ENCODE results near the gene TNFAIP6.

- TF ChIP-seq TAF1 (IDR thresholded peaks at IDR 0.05; ENCODE audit: borderline replicate concordance, low read depth, low read length) (no peak), POLR2A (IDR thresholded peaks at IDR 0.05; ENCODE audit: low read depth, low read length) (no peak)
Measured at GRCh38 chr2:151354807-151355206, 2.6 kb upstream of the TNFAIP6 start.

All from GM12892 (cell line).